ENCODE data around the gene ZBTB18. TPM values are rescaled to one million over a fixed set of nuclear protein-coding genes. Genes with fewer than 3 reads are reported as not detected.

The ZBTB18 gene
- total RNA-seq, 1 donor from 2014 or later, result 21.3 TPM

GRCh38 chr1:244048256-244049161 lies 2.6 kb upstream of the ZBTB18 start:
- TF ChIP-seq, protein P1, sequence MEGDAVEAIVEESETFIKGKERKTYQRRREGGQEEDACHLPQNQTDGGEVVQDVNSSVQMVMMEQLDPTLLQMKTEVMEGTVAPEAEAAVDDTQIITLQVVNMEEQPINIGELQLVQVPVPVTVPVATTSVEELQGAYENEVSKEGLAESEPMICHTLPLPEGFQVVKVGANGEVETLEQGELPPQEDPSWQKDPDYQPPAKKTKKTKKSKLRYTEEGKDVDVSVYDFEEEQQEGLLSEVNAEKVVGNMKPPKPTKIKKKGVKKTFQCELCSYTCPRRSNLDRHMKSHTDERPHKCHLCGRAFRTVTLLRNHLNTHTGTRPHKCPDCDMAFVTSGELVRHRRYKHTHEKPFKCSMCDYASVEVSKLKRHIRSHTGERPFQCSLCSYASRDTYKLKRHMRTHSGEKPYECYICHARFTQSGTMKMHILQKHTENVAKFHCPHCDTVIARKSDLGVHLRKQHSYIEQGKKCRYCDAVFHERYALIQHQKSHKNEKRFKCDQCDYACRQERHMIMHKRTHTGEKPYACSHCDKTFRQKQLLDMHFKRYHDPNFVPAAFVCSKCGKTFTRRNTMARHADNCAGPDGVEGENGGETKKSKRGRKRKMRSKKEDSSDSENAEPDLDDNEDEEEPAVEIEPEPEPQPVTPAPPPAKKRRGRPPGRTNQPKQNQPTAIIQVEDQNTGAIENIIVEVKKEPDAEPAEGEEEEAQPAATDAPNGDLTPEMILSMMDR (IDR thresholded peaks at IDR 0.05), result no peak
- ATAC-seq (peak; percentile 95 to 97), DNase-seq (peak; percentile 99)
- intact Hi-C loops (cut with DNase I), result no loop called here
- peak overlapping the region; percentile 74 for H3K4me3 ChIP-seq
- H3K36me3 ChIP-seq, result no peaks in the 10 kb centered on the region
- peak overlapping the region; percentile 98 for H3K27ac ChIP-seq
- peaks cover 30% of the 10 kb centered on the region for H3K4me1 ChIP-seq
- H3K27me3 ChIP-seq (ENCODE audit: low read depth), result no peaks in the 10 kb centered on the region
- no peaks in the 10 kb centered on the region for H3K9me3 ChIP-seq

DNA sequence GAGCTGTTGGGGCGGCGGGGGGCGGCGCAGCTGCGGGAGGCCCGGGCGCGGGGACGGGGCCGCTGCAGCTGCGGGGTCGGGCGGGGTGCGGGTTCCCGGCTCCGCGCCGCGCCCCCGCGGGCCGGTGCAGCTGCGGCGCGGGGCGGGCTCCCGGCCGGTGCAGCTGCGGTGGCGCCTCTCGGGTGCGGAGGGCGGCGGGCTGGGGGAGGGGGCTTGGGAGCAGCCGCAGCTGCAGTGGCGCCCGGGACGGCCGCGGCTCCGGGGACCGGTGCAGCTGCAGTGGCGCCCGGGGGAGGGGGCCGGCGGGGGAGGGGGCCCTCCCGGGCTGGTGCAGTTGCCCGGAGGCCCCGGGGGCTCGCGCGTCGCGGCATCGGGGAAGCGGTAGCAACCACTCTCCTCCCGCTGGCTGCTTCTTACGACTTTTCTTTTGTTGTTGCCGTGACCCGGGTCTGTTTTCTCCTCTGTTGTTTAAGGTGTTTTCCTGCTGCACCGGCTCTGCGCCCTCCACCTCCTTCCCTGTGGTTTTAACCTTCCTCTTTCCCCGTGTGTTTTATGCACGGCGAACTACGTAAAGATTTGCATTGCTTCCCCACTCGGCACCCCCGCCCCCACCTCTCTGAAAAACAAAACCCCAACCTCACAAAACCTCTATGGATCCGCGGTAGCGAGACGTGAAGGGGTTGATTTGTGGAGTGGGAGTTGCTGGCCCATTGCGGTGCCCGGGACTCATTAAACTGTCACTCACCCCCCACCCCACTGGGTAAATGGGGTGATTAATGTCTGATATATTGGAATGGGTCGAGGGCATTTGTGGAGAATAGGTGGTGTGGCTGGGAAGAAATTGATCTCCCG lies 1.7 kb upstream of the ZBTB18 start:
- Histone ChIP-seq H3K36me3 (peaks cover 5% of the 10 kb centered on the region), H3K27me3 (ENCODE audit: low read depth) (no peaks in the 10 kb centered on the region), H3K9me3 (no peaks in the 10 kb centered on the region), H3K27ac (peak overlapping the region; percentile 79), H3K4me3 (peak overlapping the region; percentile 75), H3K4me1 (peaks cover 30% of the 10 kb centered on the region)
- intact Hi-C loops (cut with DNase I), result no loop called here
- DNase-seq (peak; percentile 63), ATAC-seq (no peak)
- TF ChIP-seq, protein P1 (IDR thresholded peaks at IDR 0.05), result no peak

GRCh38 chr1:244050014-244050834 lies 859 bp upstream of the ZBTB18 start:
- DNase-seq (peak; percentile 55), ATAC-seq (no peak)
- H3K27ac ChIP-seq, result peak overlapping the region; percentile 79
- no peaks in the 10 kb centered on the region for H3K9me3 ChIP-seq
- no peaks in the 10 kb centered on the region for H3K27me3 ChIP-seq (ENCODE audit: low read depth)
- peak overlapping the region; percentile 75 for H3K4me3 ChIP-seq
- H3K36me3 ChIP-seq, result peaks cover 14% of the 10 kb centered on the region
- H3K4me1 ChIP-seq, result peaks cover 30% of the 10 kb centered on the region
- TF ChIP-seq, protein P1 (IDR thresholded peaks at IDR 0.05), result no peak
- intact Hi-C loops (cut with DNase I), result no loop called here

DNA sequence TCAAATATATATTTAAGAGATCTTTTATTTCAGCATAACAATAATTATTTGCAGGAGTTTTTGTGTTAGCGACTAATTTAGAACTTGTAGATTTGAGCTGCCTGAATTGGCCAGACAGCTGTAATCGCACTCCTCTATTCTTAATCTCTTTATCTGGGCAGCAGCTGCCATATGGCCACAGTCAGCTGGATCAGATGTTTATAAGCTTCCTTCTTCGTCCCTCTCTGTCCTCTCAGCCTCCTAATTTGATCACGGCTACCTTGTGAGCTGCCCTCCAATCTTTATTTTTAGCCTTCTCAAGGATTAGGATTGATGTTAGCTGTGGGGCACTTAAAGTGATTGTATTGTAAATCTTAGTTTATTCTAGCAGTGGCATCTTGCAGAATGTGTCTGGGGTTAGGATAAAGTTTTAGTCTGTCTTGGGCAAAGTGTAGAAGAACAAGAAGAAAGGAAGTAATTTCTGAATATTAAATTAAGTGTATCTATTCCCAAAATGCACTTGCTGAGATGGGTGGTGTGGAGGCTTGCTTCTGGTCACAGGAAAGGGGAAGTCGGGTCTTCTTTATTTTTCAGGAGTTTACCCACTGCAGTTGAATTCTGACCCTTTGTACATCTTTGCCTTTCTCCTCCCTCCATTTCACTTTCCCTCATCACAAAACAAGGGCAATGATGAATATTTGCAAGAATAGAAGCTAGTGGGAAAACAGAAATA lies 1.1 kb downstream of the ZBTB18 start:
- H3K36me3 ChIP-seq, result peaks cover 21% of the 10 kb centered on the region
- intact Hi-C loops (cut with DNase I), result no loop called here
- DNase-seq, result no peak
- no peak for ATAC-seq
- H3K27me3 ChIP-seq (ENCODE audit: low read depth), result no peaks in the 10 kb centered on the region
- H3K27ac ChIP-seq, result no peak overlapping the region
- H3K4me1 ChIP-seq, result peaks cover 30% of the 10 kb centered on the region
- H3K4me3 ChIP-seq, result no peak overlapping the region
- TF ChIP-seq, protein P1 (IDR thresholded peaks at IDR 0.05), result no peak
- H3K9me3 ChIP-seq, result no peaks in the 10 kb centered on the region
